Measurements from ENCODE around the gene TARP.

Gene TARP

DNA sequence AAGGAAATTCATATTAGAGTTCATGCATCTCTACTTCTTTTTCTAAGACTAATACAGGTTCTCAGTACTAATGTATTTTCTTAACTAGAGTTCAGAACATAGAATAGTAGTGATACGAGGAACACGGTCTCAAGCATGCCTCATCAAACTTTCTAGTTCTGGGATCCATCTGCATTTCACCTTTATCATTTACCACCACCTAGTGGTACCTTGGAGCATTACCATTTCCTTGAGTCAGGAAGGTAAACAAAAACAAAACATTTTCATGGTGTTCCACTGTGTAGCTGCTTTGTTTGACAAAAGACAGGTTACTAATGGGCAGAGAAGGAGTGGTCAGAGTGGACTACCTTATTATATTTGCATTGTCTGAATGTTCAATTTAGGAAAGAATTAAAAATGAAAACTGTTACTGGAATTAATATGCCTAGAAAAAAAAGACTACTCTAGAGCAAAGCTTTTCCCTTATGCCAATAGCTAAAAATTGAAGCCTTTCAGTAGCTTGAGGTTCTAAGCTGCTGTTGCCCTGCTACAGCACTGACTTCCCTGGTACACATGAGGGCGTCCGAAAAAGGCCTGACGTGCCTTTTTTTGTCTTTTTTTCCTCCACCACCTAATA lies 50.8 kb downstream of the TARP start:
- Mint-ChIP-seq H3K4me3 (no peak overlapping the region), H3K36me3 (ENCODE audit: low read depth) (peaks cover 60% of the 10 kb centered on the region), H3K27ac (peak overlapping the region in 2 of 3 experiments; percentile 3 to 81), H3K27me3 (ENCODE audit: low read depth) (no peaks in the 10 kb centered on the region), H3K9me3 (no peaks in the 10 kb centered on the region), H3K4me1 (peaks cover 6% of the 10 kb centered on the region)
- TF ChIP-seq, protein P1, sequence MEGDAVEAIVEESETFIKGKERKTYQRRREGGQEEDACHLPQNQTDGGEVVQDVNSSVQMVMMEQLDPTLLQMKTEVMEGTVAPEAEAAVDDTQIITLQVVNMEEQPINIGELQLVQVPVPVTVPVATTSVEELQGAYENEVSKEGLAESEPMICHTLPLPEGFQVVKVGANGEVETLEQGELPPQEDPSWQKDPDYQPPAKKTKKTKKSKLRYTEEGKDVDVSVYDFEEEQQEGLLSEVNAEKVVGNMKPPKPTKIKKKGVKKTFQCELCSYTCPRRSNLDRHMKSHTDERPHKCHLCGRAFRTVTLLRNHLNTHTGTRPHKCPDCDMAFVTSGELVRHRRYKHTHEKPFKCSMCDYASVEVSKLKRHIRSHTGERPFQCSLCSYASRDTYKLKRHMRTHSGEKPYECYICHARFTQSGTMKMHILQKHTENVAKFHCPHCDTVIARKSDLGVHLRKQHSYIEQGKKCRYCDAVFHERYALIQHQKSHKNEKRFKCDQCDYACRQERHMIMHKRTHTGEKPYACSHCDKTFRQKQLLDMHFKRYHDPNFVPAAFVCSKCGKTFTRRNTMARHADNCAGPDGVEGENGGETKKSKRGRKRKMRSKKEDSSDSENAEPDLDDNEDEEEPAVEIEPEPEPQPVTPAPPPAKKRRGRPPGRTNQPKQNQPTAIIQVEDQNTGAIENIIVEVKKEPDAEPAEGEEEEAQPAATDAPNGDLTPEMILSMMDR (IDR thresholded peaks at IDR 0.05; ENCODE audit: unreplicated experiment in 3 of 3), result peak; percentile 81 to 87 (median 83)

DNA sequence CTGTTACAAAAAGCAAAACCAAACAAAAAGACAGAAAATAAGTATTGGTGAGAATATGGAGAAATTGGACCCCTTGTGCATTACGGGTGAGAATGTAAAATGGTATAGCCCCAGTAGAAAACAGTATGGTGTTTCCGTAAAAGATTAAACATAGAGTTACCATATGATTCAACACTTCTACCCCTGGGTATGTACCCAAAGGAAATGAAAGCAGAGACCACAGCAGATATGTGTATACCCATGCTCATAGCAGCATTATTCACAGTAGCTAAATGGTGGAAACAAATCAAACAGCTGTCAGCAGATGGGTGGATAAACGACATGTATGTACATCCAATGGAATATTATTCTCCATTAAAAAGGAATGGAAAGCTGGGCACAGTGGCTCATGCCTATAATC lies 53.0 kb downstream of the TARP start:
- Mint-ChIP-seq H3K4me3 (no peak overlapping the region), H3K9me3 (no peaks in the 10 kb centered on the region), H3K27ac (no peak overlapping the region), H3K36me3 (ENCODE audit: low read depth) (peaks cover 67% of the 10 kb centered on the region), H3K4me1 (peaks cover 16% of the 10 kb centered on the region), H3K27me3 (ENCODE audit: low read depth) (no peaks in the 10 kb centered on the region)
- TF ChIP-seq, protein P1 (IDR thresholded peaks at IDR 0.05; ENCODE audit: unreplicated experiment in 3 of 3), result no peak

DNA sequence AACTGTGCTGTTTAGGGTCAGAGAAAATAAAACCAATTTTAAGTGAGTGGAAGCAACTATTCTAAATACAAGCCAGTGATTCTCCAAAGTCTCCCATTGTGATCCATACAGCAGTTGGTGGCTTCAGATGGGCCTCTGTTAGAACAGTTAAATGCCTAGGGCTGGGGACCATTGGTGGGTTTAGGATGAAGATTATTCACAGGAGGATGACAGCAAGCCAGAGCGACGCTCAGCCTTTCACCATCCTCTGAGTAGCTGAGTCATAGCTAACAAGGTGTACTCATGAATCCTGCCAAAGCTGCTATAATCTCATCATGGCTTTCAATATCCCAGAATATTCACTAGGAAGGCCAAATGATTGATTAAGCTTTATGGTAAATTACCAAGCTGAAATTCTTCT lies 55.8 kb downstream of the TARP start:
- Mint-ChIP-seq H3K36me3 (ENCODE audit: low read depth) (peaks cover 52% of the 10 kb centered on the region), H3K4me1 (peaks cover 23% of the 10 kb centered on the region), H3K4me3 (no peak overlapping the region), H3K27ac (peak overlapping the region in 2 of 3 experiments; percentile 39 to 86), H3K9me3 (no peaks in the 10 kb centered on the region), H3K27me3 (ENCODE audit: low read depth) (no peaks in the 10 kb centered on the region)
- TF ChIP-seq, protein P1 (IDR thresholded peaks at IDR 0.05; ENCODE audit: unreplicated experiment in 3 of 3), result no peak

DNA sequence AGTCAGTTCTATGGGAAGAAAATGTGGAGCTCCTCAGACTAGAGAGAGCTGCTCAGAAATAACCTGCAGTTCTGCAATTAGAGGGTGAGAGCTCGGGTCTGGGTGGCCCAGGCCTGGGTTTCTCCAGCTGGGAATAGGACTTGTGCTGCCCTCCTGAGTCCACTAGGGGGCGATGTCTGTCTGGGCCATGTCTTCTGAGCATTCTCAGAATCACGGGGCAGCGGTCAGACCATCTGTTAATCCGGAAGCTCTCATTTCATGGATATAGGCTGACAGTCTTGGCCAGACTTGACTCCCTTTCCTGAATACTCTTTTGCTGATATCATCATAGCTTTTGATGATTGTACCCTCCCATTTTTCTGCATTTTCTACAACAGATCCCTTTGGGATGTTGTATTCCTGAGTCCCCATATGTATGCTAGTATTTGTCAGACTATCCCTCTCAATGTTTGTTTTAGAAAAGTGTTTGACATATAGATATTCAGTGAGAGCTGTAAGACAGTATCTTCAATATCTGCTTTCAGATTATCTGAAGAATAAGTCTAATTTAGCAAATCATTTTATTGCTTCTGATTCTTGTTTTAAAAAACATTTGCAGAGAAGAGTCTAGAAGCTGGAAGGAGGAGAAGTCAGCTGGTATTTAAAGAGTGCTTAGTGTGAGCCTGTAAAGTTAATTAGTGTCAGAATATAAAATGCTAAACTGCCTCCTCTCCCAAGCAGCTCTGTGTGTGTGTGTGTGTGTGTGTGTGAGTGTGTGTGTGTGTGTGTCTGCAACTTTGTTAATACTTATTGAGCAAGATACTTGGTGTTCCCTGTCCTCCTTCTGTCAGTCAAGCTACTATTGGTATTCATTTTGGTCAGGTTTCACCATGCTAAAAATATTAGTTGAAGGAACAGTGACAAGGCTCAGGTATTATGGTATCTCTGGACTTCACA lies 57.4 kb downstream of the TARP start:
- TF ChIP-seq, protein P1 (IDR thresholded peaks at IDR 0.05; ENCODE audit: unreplicated experiment in 3 of 3), result peak; percentile 94 to 96 (median 95)

DNA sequence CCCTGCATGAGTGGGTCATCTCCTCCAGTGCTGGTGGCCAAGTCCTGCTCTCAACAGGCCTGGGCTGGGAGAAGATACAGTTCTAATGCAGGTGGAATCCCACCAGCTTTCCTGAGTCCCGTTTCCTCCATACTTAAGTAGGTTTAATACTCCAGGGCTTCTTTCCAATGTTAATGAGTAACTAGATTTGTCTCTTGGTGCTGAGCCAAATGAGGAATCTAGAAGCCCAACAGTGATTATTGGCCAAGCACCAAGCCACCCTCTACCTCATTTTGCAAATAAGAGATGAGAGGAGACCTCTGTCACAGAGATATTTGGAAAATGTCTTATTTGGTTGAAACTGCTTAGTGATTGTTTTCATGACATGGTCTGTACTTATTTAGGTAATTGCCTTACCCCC lies 58.3 kb downstream of the TARP start:
- Mint-ChIP-seq H3K27ac (peak overlapping the region; percentile 74 to 94 (median 86)), H3K27me3 (ENCODE audit: low read depth) (no peaks in the 10 kb centered on the region), H3K4me1 (peaks cover 23% of the 10 kb centered on the region), H3K36me3 (ENCODE audit: low read depth) (peaks cover 38% of the 10 kb centered on the region), H3K4me3 (no peak overlapping the region), H3K9me3 (no peaks in the 10 kb centered on the region)
- TF ChIP-seq, protein P1 (IDR thresholded peaks at IDR 0.05; ENCODE audit: unreplicated experiment in 3 of 3), result no peak

More for the DNA sequence above, 57.4 kb downstream of the TARP start:
- H3K27ac Mint-ChIP-seq, result peak overlapping the region; percentile 74 to 94 (median 86)
- H3K4me3 Mint-ChIP-seq, result no peak overlapping the region
- peaks cover 23% of the 10 kb centered on the region for H3K4me1 Mint-ChIP-seq
- no peaks in the 10 kb centered on the region for H3K9me3 Mint-ChIP-seq
- H3K27me3 Mint-ChIP-seq (ENCODE audit: low read depth), result no peaks in the 10 kb centered on the region
- H3K36me3 Mint-ChIP-seq (ENCODE audit: low read depth), result peaks cover 40% of the 10 kb centered on the region

Measured in nephron (organoid).